ENCODE data around the gene CHN2. TPM values are rescaled to one million over a fixed set of nuclear protein-coding genes. Genes with fewer than 3 reads are reported as not detected.

CHN2 gene
- polyA plus RNA-seq, 2 of the 4 experiments (the other 2 are of a cell fraction), result 0.06 TPM; not detected in 1

DNA sequence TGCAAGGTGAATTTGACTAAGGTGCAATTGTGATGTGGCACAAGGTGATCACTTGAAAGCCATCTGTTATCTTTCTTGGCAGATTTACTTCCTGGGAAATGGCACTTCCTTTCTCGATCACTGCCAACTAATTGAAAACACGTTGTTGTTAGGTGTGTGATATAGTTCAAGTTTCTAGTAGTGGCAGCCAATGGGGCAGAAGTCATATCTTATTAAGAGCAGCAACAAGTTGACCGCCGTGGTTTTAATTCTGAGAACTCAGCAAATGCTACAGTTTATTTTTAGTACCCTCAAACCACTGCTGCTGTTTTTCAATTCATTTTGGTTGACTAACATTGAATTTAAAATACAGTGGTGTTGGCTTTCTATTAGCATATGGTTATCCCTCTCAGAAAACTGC, 1.6 kb downstream of the CHN2 start (continued):
- TF ChIP-seq HOXB5 (CRISPR knock-in tag; IDR thresholded peaks at IDR 0.05) (no peak), PHF8 (IDR thresholded peaks at IDR 0.05; ENCODE audit: borderline replicate concordance, low read depth) (no peak), JUN (IDR thresholded peaks at IDR 0.05) (no peak), FOSL2 (IDR thresholded peaks at IDR 0.05) (no peak), FOSL2 (CRISPR knock-in tag; IDR thresholded peaks at IDR 0.05) (no peak)

DNA sequence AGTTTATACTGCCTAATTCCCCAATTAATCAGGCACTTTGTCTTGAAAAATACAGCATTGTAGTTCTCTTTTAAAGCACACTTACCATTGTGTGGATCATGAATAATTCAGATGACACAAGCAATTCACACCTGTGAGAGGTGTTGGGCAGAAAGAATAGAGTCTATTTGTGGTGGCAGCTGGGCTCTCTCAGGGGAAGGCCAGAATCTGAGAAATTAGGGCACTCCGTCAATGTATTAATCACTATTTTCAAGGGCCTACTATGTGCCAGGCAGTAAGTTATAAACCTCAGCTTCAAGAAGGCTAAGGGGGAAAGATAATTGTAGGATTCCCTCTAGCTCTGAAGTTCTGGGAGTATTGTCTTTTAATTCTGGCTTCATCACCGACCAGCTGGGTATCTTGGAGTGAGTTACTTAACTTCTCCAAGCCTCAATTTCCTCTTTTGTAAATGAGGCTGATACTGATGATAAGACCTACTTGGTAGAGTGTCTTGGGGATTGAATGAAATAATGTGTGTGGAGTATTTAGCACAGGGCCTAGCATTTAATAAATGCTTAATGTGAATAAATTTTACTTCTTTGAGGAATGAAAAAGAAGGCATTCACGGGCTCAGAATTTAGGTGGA, 2.5 kb downstream of the CHN2 start:
- TF ChIP-seq JUNB (IDR thresholded peaks at IDR 0.05) (no peak), HOXB13 (CRISPR knock-in tag; IDR thresholded peaks at IDR 0.05; ENCODE audit: low read depth) (no peak), RARB (CRISPR knock-in tag; IDR thresholded peaks at IDR 0.05) (no peak), ZC3H11A (IDR thresholded peaks at IDR 0.05) (no peak), CBX2 (IDR thresholded peaks at IDR 0.05; ENCODE audit: borderline replicate concordance, low read depth) (no peak), FOXS1 (CRISPR knock-in tag; IDR thresholded peaks at IDR 0.05) (no peak), EP300 (IDR thresholded peaks at IDR 0.05) (no peak), ZSCAN20 (CRISPR knock-in tag; IDR thresholded peaks at IDR 0.05) (no peak), ZNF302 (CRISPR knock-in tag; IDR thresholded peaks at IDR 0.05) (no peak), NFE2L2 (conservative IDR thresholded peaks at IDR 0.05; ENCODE audit: low read length) (no peak), HOXB5 (CRISPR knock-in tag; IDR thresholded peaks at IDR 0.05) (no peak), MYC (IDR thresholded peaks at IDR 0.05; ENCODE audit: borderline replicate concordance, low read length) (no peak), EHF (CRISPR knock-in tag; IDR thresholded peaks at IDR 0.05) (no peak), JUN (IDR thresholded peaks at IDR 0.05) (no peak), HOXA7 (CRISPR knock-in tag; IDR thresholded peaks at IDR 0.05) (no peak), ZFP36 (IDR thresholded peaks at IDR 0.05; ENCODE audit: borderline replicate concordance, partially characterized antibody) (no peak)
- TF ChIP-seq, protein P1, sequence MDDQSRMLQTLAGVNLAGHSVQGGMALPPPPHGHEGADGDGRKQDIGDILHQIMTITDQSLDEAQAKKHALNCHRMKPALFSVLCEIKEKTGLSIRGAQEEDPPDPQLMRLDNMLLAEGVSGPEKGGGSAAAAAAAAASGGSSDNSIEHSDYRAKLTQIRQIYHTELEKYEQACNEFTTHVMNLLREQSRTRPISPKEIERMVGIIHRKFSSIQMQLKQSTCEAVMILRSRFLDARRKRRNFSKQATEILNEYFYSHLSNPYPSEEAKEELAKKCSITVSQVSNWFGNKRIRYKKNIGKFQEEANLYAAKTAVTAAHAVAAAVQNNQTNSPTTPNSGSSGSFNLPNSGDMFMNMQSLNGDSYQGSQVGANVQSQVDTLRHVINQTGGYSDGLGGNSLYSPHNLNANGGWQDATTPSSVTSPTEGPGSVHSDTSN (IDR thresholded peaks at IDR 0.05), result no peak
- TF ChIP-seq, protein P2, sequence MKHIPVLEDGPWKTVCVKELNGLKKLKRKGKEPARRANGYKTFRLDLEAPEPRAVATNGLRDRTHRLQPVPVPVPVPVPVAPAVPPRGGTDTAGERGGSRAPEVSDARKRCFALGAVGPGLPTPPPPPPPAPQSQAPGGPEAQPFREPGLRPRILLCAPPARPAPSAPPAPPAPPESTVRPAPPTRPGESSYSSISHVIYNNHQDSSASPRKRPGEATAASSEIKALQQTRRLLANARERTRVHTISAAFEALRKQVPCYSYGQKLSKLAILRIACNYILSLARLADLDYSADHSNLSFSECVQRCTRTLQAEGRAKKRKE (CRISPR knock-in tag; IDR thresholded peaks at IDR 0.05; ENCODE audit: low read depth), result no peak
- TF ChIP-seq, protein P3, sequence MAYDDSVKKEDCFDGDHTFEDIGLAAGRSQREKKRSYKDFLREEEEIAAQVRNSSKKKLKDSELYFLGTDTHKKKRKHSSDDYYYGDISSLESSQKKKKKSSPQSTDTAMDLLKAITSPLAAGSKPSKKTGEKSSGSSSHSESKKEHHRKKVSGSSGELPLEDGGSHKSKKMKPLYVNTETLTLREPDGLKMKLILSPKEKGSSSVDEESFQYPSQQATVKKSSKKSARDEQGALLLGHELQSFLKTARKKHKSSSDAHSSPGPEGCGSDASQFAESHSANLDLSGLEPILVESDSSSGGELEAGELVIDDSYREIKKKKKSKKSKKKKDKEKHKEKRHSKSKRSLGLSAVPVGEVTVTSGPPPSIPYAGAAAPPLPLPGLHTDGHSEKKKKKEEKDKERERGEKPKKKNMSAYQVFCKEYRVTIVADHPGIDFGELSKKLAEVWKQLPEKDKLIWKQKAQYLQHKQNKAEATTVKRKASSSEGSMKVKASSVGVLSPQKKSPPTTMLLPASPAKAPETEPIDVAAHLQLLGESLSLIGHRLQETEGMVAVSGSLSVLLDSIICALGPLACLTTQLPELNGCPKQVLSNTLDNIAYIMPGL (CRISPR knock-in tag; IDR thresholded peaks at IDR 0.05; ENCODE audit: borderline replicate concordance), result no peak
- TF ChIP-seq, protein P4, sequence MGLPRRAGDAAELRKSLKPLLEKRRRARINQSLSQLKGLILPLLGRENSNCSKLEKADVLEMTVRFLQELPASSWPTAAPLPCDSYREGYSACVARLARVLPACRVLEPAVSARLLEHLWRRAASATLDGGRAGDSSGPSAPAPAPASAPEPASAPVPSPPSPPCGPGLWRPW (IDR thresholded peaks at IDR 0.05), result no peak
- ChIA-PET POLR2A (no interaction called here), CTCF (no interaction called here)
- no peak for FAIRE-seq
- Histone ChIP-seq H3K27ac (no peak overlapping the region), H3K4me2 (no peak overlapping the region), H3K4me3 (no peak overlapping the region), H3K4me1 (no peaks in the 10 kb centered on the region), H3K9me3 (no peaks in the 10 kb centered on the region)
- no peak for ATAC-seq
- DNase-seq (ENCODE audit: low read depth in 1 of 2, low spot score in 1 of 2), result no peak
- 37% methylated on average over 3 of the region's 3 CpGs for WGBS (ENCODE audit: missing lambda C conversion rate)

Data from A549 (cell line).